RWPE2 (cell line): Measurements from ENCODE around the gene ARHGAP10.

Experiments used
- ATAC-seq: fragments of 200-7000 bp; cut with Tn5 transposase; 3 replicates; pipeline ENCODE4 v1.9.1; 2021; ENCODE audit warnings: low read depth
- DNase-seq: peaks from one replicate; pipeline ENCODE4 v3.0.0-alpha.2; 2020; ENCODE audit warnings: low spot score
- H3K27ac ChIP-seq: fragments of 450-650 bp; 2 replicates; pipeline ENCODE4 v1.5.1; 2017; ENCODE audit warnings: mild to moderate bottlenecking; ENCODE audit not compliant: poor library complexity, severe bottlenecking
- H3K27me3 ChIP-seq: fragments of 250-450 bp; sonication (Bioruptor Pico); 2 replicates; pipeline ENCODE4 v1.5.1; 2021; ENCODE audit warnings: mild to moderate bottlenecking, moderate library complexity; ENCODE audit not compliant: insufficient read depth, poor library complexity, severe bottlenecking
- H3K36me3 ChIP-seq: fragments of 250-450 bp; sonication (Bioruptor Pico); 2 replicates; pipeline ENCODE4 v1.5.1; 2020; ENCODE audit warnings: low read depth, mild to moderate bottlenecking, moderate library complexity
- H3K4me1 ChIP-seq: fragments of 250-450 bp; sonication (Bioruptor Pico); 2 replicates; pipeline ENCODE4 v1.5.1; 2021; ENCODE audit warnings: mild to moderate bottlenecking, moderate library complexity; ENCODE audit not compliant: insufficient read depth, poor library complexity, severe bottlenecking
- H3K4me3 ChIP-seq: fragments of 250-450 bp; sonication (Bioruptor Pico); 2 replicates; pipeline ENCODE4 v1.5.1; 2021; ENCODE audit warnings: mild to moderate bottlenecking, moderate library complexity; ENCODE audit not compliant: severe bottlenecking
- H3K9me3 ChIP-seq: fragments of 250-450 bp; sonication (Bioruptor Pico); 2 replicates; pipeline ENCODE4 v1.5.1; 2021; ENCODE audit warnings: mild to moderate bottlenecking, moderate library complexity; ENCODE audit not compliant: severe bottlenecking
- TF ChIP-seq, protein P1 (sequence below): fragments of 450-650 bp; IDR thresholded peaks from one replicate; pipeline ENCODE4 v1.5.1; 2017; ENCODE audit warnings: mild to moderate bottlenecking, moderate library complexity; ENCODE audit not compliant: poor library complexity, severe bottlenecking

ARHGAP10 gene

DNA sequence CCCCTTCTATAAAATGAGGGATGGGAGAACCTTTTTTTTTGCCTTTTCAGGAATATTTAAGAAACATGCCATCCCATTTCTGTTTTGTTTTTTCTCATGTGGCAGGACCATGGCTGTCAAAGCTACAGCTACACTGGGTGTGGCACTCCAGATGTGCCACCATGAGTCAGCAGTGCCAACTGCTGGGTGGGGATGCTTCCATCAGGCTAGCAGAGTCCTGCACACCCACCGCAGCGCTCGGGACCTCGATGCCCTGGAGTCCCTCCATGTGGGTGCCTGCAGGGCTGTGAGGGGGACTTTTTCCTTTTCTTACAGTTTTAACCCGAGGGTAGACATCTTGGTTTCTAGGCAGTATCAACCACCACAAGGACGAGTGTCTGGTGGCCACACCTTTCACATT lies 357.7 kb downstream of the ARHGAP10 start:
- ATAC-seq (0 out of 3 replicates have a peak, but pooled peaks have one; percentile 29), DNase-seq (no peak)
- no peaks in the 10 kb centered on the region for H3K27me3 ChIP-seq
- H3K36me3 ChIP-seq, result no peaks in the 10 kb centered on the region
- H3K9me3 ChIP-seq, result no peaks in the 10 kb centered on the region
- TF ChIP-seq, protein P1, sequence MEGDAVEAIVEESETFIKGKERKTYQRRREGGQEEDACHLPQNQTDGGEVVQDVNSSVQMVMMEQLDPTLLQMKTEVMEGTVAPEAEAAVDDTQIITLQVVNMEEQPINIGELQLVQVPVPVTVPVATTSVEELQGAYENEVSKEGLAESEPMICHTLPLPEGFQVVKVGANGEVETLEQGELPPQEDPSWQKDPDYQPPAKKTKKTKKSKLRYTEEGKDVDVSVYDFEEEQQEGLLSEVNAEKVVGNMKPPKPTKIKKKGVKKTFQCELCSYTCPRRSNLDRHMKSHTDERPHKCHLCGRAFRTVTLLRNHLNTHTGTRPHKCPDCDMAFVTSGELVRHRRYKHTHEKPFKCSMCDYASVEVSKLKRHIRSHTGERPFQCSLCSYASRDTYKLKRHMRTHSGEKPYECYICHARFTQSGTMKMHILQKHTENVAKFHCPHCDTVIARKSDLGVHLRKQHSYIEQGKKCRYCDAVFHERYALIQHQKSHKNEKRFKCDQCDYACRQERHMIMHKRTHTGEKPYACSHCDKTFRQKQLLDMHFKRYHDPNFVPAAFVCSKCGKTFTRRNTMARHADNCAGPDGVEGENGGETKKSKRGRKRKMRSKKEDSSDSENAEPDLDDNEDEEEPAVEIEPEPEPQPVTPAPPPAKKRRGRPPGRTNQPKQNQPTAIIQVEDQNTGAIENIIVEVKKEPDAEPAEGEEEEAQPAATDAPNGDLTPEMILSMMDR, result no peak
- H3K27ac ChIP-seq, result no peak overlapping the region
- no peak overlapping the region for H3K4me3 ChIP-seq
- H3K4me1 ChIP-seq, result no peaks in the 10 kb centered on the region

DNA sequence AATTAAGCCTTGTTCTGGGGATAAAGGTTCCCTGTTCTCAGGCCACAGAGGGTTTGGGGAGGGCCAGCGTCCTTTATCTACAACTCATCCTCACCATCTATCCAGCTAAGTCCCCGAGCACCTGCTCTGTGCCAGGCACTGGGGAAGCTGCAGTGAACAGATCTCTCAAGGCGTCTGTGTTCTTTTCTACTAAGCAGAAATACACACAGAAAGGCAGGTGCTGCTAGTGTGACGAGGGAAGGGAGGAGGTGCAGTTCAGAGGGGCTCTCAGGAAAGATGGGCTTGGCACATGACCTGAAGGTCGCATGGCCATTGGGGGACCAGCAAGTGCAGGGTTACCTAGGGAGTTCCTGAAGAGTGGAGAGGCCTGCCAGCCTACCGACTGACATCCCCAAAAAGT lies 358.1 kb downstream of the ARHGAP10 start:
- Histone ChIP-seq H3K36me3 (no peaks in the 10 kb centered on the region), H3K4me1 (no peaks in the 10 kb centered on the region), H3K9me3 (no peaks in the 10 kb centered on the region), H3K27me3 (no peaks in the 10 kb centered on the region), H3K27ac (no peak overlapping the region), H3K4me3 (no peak overlapping the region)
- TF ChIP-seq, protein P1, result no peak
- DNase-seq (no peak), ATAC-seq (no peak)

DNA sequence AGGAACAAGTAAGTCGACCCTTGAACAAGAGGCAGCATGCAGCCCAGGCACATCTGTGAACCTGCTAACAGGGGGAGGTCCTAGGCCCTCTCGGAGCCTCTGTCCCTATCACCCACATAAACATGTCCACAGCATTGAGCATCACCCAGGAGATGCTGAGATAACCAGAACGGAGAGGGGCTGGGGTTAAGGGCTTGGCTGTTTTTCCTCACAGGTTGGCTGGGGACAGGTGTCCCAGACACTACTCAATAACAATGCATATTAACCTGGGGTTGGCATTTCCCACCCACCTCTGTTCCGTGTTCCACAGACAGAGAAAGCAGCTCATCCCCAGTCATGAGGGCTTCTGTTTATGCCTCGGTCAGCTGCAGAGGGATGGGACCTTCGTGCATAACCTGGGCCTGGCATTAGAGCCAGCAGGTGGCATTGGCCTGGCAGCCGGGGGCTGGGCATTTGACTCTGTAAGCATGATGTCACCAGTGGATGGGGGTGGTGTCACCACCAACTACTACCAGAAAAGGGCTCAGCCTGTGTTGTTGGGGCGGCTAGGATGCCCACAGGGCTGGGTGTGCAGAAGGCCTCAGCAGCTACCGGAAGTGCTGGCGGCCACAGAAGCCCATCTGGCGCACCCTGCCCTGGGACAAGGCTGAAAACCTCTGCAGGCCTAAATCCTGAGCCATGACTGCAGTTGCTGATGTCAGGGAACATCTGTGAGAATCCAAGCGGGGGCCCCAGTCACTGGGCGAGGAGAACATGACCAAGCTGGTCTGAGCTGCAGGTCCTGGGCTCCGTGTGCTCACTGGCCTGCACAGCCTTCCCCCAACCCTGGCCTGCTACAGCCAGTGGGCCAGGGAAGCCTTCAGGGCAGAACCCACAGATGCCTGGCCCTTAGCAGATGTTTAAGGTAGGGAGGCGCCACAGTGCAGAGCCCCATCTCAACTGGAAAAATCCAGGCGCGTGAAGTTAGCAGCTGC lies 358.9 kb downstream of the ARHGAP10 start:
- Histone ChIP-seq H3K27me3 (no peaks in the 10 kb centered on the region), H3K9me3 (no peaks in the 10 kb centered on the region), H3K4me3 (no peak overlapping the region), H3K4me1 (no peaks in the 10 kb centered on the region), H3K36me3 (no peaks in the 10 kb centered on the region), H3K27ac (no peak overlapping the region)
- TF ChIP-seq, protein P1, result no peak
- ATAC-seq, result 0 out of 3 replicates have a peak, but pooled peaks have one; percentile 12
- no peak for DNase-seq

DNA sequence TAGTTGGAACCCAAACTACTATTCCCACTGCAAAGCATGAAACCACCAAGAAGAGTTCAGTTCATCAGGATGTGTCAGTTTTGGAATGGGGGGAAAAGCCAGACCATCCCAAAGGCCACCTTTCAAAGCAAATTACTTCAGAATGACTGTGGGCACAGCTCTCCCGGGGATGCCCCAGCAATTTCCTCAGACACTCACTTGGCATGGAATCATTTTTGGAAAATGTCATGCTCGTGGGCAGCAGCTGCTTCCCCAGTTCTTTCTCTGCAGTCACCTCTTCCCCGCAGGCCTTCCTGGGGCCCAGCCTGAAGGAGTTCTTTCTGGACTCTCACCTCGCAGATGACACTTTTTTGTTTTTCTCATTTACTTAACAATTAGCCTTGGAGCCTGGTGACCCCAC lies 360.0 kb downstream of the ARHGAP10 start:
- Histone ChIP-seq H3K36me3 (no peaks in the 10 kb centered on the region), H3K27ac (no peak overlapping the region), H3K9me3 (no peaks in the 10 kb centered on the region), H3K4me1 (no peaks in the 10 kb centered on the region), H3K27me3 (no peaks in the 10 kb centered on the region), H3K4me3 (no peak overlapping the region)
- DNase-seq (no peak), ATAC-seq (no peak)
- TF ChIP-seq, protein P1, result no peak
